Gastrocnemius medialis (tissue), 4 donors: ENCODE results near the gene EPB41L3.

Experiments
- POLR2A ChIP-seq, 2 donors: fragments of 450-650 bp; IDR thresholded peaks; one replicate each; pipeline ENCODE4 v1.6.1; 2017; ENCODE audit warnings: antibody characterized with exemption in 2 of 2, mild to moderate bottlenecking in 2 of 2, moderate library complexity in 2 of 2
- TF ChIP-seq, protein P1 (sequence below), 5 experiments: fragments of 450-650 bp in 3 of 5; fragments of 200-600 bp in 2 of 5; sonication (generic) in 2 of 5; IDR thresholded peaks in 4 of 5; conservative IDR thresholded peaks in 1 of 5; 1 replicate in 4 of 5; 2 replicates in 1 of 5; pipeline ENCODE4 v1.5.1; 2016 to 2019; ENCODE audit warnings: antibody characterized with exemption in 5 of 5, mild to moderate bottlenecking in 3 of 5, moderate library complexity in 3 of 5

DNA sequence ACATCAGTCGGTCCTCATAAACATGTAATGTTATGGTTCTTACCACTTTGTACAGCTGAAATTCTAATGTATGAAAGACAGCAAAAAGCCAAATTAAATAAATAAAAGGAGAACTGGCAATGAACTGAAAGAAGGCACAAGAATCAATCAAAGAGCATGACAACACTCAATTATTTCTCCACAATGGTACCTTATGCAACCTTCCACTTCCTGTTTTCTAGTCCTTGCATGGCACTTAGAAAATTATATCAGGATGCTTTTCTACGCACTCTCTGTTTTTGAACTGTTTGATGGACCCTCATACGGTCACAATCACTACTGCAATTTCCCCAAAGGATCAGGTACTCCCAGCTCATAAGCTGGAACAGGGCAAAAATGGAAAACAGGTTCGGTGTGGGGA lies 81.6 kb downstream of the EPB41L3 start:
- TF ChIP-seq, protein P1, sequence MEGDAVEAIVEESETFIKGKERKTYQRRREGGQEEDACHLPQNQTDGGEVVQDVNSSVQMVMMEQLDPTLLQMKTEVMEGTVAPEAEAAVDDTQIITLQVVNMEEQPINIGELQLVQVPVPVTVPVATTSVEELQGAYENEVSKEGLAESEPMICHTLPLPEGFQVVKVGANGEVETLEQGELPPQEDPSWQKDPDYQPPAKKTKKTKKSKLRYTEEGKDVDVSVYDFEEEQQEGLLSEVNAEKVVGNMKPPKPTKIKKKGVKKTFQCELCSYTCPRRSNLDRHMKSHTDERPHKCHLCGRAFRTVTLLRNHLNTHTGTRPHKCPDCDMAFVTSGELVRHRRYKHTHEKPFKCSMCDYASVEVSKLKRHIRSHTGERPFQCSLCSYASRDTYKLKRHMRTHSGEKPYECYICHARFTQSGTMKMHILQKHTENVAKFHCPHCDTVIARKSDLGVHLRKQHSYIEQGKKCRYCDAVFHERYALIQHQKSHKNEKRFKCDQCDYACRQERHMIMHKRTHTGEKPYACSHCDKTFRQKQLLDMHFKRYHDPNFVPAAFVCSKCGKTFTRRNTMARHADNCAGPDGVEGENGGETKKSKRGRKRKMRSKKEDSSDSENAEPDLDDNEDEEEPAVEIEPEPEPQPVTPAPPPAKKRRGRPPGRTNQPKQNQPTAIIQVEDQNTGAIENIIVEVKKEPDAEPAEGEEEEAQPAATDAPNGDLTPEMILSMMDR (IDR thresholded peaks at IDR 0.05 in 4 of 5, conservative IDR thresholded peaks at IDR 0.05 in 1 of 5) = no peak
- no peak for TF ChIP-seq POLR2A (IDR thresholded peaks at IDR 0.05)
